Bronchial epithelial cell (primary cell): ENCODE data around the gene RBM8A. TPM values are rescaled to one million over a fixed set of nuclear protein-coding genes. Genes with fewer than 3 reads are reported as not detected.
"Not testable (repeated sequence)": the region's sequence is repeated elsewhere in the genome, so short reads cannot be mapped to it uniquely, and the experiment has no call there.

Source experiments
- DNase-seq: peaks from one replicate; pipeline ENCODE4 v3.0.0-alpha.2; 2010; ENCODE audit warnings: low read depth
- FAIRE-seq: peaks from 2 replicates; lab custom pipeline; 2011; peaks lifted over from hg19 to GRCh38; lab: Jason Lieb, UNC
- H3K27me3 ChIP-seq: 2 replicates; pipeline ENCODE4 v1.5.1; 2011; ENCODE audit warnings: low read length; ENCODE audit not compliant: control insufficient read depth, insufficient read depth
- H3K36me3 ChIP-seq: 2 replicates; pipeline ENCODE4 v1.5.1; 2011; ENCODE audit warnings: low read length; ENCODE audit not compliant: control insufficient read depth, insufficient read depth
- H3K4me3 ChIP-seq: 2 replicates; pipeline ENCODE4 v1.5.1; 2011; ENCODE audit warnings: mild to moderate bottlenecking, low read depth, low read length, control low read depth
- total RNA-seq: library from RNA; depleted of rRNA; stranded (reverse); fragments of >200 nt; gene quantifications from 2 replicates; pipeline ENCODE4 v1.2.1, GENCODE V29; 2014
- TF ChIP-seq, protein P1 (sequence below): IDR thresholded peaks from 2 replicates; pipeline ENCODE4 v1.5.1; 2011; ENCODE audit warnings: mild to moderate bottlenecking, moderate library complexity, low read length, control low read depth, inconsistent platforms; ENCODE audit not compliant: insufficient read depth, severe bottlenecking

The RBM8A gene
- total RNA-seq, 1 donor from 2014 or later = 221 TPM

- peaks cover 6% of the 10 kb centered on the region for H3K36me3 ChIP-seq
- TF ChIP-seq, protein P1, sequence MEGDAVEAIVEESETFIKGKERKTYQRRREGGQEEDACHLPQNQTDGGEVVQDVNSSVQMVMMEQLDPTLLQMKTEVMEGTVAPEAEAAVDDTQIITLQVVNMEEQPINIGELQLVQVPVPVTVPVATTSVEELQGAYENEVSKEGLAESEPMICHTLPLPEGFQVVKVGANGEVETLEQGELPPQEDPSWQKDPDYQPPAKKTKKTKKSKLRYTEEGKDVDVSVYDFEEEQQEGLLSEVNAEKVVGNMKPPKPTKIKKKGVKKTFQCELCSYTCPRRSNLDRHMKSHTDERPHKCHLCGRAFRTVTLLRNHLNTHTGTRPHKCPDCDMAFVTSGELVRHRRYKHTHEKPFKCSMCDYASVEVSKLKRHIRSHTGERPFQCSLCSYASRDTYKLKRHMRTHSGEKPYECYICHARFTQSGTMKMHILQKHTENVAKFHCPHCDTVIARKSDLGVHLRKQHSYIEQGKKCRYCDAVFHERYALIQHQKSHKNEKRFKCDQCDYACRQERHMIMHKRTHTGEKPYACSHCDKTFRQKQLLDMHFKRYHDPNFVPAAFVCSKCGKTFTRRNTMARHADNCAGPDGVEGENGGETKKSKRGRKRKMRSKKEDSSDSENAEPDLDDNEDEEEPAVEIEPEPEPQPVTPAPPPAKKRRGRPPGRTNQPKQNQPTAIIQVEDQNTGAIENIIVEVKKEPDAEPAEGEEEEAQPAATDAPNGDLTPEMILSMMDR = no peak
- peak overlapping the region; percentile 60 for H3K4me3 ChIP-seq
- DNase-seq (no peak), FAIRE-seq (no peak)
- no peaks in the 10 kb centered on the region for H3K27me3 ChIP-seq
These were observed 796 bp upstream of the RBM8A start for GRCh38 chr1:145927916-145928643.

GRCh38 chr1:145926686-145927062, 610 bp downstream of the RBM8A start:
- no peak for DNase-seq
- no peak for FAIRE-seq
- TF ChIP-seq, protein P1 = no peak
- H3K4me3 ChIP-seq = peak overlapping the region; percentile 60
- H3K27me3 ChIP-seq = no peaks in the 10 kb centered on the region
- peaks cover 6% of the 10 kb centered on the region for H3K36me3 ChIP-seq

DNA sequence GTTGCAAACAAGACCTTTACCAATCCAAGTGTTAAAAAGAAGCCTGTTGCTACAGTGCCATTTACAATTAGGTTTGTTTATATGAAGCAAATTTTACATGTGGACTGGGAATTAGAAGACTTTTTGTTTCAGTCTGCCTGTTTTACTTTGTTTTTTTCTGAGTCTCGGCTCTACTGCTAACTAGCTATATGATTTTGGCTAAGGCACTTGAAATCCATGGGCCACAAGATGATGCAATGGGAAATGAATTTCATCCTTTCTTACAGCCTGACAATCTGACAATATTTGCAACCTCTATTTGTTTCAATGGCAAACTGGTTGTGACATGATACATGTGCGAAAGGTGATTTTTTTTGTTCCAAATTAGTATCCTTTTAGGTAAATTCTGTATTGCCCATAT, 5.0 kb downstream of the RBM8A start:
- no peak for DNase-seq
- Histone ChIP-seq H3K4me3 (no peak overlapping the region), H3K36me3 (peaks cover 6% of the 10 kb centered on the region), H3K27me3 (no peaks in the 10 kb centered on the region)
- no peak for FAIRE-seq
- TF ChIP-seq, protein P1 = no peak

DNA sequence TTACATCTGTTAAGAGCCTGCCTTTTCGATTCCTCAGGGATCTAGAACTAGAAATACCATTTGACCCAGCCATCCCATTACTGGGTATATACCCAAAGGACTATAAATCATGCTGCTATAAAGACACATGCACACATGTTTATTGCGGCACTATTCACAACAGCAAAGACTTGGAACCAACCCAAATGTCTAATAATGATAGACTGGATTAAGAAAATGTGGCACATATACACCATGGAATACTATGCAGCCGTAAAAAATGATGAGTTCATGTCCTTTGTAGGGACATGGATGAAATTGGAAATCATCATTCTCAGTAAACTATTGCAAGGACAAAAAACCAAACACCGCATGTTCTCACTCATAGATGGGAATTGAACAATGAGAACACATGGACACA, 7.0 kb downstream of the RBM8A start:
- DNase-seq, H3K36me3 ChIP-seq, H3K27me3 ChIP-seq, H3K4me3 ChIP-seq, FAIRE-seq: not testable (repeated sequence)

GRCh38 chr1:145918992-145919939, 8.0 kb downstream of the RBM8A start:
- DNase-seq (peak; percentile 27), FAIRE-seq (no peak)
- no peaks in the 10 kb centered on the region for H3K27me3 ChIP-seq
- peak overlapping the region; percentile 96 for H3K4me3 ChIP-seq
- TF ChIP-seq, protein P1 = no peak
- peaks cover 5% of the 10 kb centered on the region for H3K36me3 ChIP-seq

DNA sequence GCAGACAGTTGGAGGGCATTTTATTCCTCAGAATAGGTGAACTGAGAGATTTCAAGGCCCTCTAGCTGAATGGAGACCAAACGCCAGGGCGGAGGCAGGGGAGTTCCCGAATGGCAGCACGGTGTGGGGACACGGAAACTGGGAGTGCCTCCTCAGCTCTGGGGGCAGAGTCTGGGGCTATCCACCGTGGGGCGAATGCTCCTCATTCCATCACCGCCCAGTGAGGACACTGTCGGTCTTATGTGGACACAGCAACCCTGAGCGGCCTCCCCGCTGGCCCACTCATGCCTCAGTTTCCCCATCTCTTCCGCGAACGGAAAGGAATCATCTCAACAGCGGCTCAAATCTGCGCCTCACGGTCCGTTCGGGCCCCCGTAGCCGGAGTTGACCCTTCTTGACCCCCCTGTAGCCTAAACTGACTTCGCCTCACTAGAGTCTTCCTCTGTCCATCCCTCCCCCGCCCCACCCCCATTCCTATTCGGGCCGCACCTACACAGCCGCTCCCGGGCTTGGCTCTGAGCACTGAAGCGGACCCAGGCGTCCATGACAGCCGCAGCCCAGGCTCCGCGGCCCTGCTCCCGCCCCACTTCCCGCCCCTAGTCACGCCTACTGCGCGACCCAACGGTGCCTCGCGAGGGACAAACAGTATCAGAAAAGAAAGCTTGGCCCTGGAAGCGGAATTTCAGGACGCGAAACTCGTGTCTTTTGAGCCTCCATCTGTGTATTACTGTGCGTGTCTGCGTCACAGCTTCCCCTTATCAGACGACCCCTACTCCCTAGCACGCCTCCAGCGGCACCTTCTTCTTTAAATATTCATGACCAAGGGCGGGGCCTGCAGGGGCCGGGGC, 8.9 kb downstream of the RBM8A start, which contains the start of gene PEX11B:
TSS of gene PEX11B (minus strand) at position 574 of the 848 bp plus-strand sequence. CDS start at position 545, 29 bp downstream.
- TF ChIP-seq, protein P1 = no peak
- Histone ChIP-seq H3K27me3 (no peaks in the 10 kb centered on the region), H3K4me3 (peak within 1 kb of the TSS; percentile 96), H3K36me3 (peaks cover 5% of the 10 kb centered on the region)
- no peak for FAIRE-seq
- peak; percentile 78 for DNase-seq
